Activated CD8-positive, alpha-beta memory T cell treated with anti-CD3 and anti-CD28 coated beads for 48 hours (primary cell): Measurements from ENCODE around the gene LOXHD1.

Experiments used
- DNase-seq, 3 experiments: peaks; one replicate each; pipeline ENCODE4 v3.0.0-alpha.2; 2020; ENCODE audit warnings: low read depth in 2 of 3, low spot score in 2 of 3

Gene LOXHD1

DNA sequence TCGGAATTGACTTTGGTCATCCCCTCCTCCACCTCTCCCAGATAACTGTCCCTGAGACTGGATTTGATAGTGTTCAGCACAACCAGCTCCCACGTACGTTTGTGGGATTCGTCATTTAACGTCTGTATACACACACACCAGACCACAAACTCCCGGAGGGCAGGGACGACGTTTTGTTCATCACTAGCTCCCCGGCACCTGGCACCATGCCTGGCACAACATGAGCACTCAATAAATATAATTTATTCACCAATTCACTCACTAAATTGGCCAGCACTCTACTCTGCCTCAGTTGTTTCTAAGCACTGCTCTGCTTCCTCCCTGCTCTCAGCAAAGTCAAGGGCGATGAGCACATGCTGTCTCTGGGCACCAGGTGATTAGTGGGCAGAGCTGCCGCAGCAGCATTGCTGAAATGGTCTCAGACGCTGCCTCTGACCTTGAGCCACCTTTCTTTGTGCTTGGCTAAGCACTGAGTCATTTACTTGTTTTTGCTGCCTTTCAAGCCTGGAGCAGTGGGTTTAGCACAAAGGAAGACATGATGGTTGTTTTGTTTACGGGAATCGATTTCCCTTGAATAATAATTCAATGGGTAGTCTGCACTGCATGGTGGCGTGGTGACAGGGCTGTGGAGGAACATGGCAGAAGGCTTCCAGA, 19.3 kb upstream of the LOXHD1 start:
- DNase-seq: no peak

- no peak for DNase-seq
Measured at GRCh38 chr18:46675112-46675511, 18.1 kb upstream of the LOXHD1 start.

GRCh38 chr18:46672062-46672970, 15.3 kb upstream of the LOXHD1 start:
- DNase-seq: no peak

DNA sequence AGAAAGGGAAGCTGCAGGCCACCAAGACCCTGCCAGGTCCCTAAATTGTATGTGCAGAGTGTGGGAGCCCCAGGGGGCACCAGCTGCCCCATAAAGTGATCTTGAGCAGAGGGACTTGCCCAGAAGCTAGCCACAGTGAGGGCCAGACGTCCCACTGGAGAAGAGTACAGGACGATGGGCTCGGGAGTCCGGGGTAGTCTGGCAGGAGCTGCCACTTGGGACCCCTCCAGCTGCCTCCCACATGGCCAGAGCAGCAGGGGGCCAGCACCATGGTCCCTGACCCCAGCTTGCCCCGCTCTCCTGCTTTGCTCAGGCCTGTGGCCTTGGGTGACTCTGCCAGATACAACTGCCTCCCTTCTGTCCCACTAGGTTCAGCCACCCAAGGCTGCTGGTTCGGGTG, 11.7 kb upstream of the LOXHD1 start:
- DNase-seq: no peak

GRCh38 chr18:46668135-46668534, 11.1 kb upstream of the LOXHD1 start:
- no peak for DNase-seq

DNA sequence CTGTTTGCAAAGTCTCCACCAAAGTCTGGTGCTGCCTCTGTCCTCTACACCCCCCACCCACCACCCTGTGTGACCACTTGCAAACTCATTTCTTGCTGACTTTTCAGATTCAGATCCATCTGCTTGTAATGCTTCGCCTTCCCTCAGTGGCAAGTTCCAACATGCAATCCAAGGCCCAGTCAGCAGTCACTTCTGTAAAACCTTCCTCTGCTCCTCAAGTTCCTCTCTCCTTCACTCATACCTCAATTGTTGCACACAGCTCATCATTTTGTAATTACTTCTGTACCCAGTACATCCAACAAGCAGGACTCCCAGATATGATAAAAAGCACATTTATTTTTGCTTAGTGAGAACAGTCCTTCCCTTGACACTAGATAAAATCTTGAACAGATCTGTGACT, 6.5 kb upstream of the LOXHD1 start:
- DNase-seq: no peak

DNA sequence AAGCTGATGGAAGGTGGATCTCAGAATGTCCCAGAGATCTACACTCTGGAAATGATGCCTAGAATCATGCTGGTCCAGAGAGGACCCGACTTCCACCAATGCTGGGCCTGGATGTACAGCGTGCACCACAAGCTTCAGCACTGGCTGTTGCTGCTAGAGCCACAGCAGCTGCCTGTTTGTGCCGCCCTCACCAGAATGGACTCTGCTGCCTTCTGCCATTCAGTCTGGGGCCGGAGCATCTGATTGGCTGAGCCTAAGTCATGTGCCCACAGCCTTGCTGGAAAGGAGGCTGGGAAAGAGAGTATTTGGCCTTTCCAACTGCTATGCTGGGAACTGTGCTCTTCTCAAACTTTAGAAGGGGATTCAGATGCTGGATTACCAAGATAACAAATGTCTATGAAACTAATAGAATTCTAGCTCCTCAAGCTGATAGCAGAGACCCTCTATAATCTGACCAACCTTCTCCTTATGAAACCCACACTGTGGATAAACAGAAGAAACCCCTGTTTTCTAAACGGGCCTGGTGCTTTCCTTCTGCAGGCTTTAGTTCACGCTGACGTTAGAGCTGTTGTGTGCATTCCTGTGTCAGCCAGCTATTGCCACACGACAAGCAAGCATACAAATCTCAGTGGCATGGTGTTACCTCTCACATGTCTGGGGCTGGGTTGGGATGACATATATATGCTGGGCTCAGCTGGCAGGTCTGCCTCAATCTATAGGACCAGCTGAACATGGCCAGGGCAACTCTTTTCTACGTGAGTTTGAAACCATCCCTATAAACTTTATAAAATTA, 4.1 kb upstream of the LOXHD1 start:
- DNase-seq: no peak

DNA sequence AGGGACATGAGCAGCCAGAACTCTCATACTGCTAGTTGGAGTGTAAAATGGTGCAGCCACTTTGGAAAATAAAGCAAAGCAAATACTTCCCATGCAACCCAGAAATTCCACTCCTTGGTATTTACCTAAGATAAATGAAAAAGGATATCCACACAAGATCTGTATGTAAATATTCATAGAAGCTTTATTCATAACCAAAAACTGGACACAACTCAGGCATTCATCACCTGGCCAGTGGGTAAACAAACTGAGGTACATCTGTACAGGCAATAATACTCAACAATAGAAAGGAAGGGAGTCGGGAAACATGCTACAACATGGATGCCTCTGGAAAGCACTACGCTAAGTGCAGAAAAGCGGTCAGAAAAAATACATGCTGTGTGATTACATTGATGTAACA, 2.5 kb upstream of the LOXHD1 start:
- DNase-seq: no peak

DNA sequence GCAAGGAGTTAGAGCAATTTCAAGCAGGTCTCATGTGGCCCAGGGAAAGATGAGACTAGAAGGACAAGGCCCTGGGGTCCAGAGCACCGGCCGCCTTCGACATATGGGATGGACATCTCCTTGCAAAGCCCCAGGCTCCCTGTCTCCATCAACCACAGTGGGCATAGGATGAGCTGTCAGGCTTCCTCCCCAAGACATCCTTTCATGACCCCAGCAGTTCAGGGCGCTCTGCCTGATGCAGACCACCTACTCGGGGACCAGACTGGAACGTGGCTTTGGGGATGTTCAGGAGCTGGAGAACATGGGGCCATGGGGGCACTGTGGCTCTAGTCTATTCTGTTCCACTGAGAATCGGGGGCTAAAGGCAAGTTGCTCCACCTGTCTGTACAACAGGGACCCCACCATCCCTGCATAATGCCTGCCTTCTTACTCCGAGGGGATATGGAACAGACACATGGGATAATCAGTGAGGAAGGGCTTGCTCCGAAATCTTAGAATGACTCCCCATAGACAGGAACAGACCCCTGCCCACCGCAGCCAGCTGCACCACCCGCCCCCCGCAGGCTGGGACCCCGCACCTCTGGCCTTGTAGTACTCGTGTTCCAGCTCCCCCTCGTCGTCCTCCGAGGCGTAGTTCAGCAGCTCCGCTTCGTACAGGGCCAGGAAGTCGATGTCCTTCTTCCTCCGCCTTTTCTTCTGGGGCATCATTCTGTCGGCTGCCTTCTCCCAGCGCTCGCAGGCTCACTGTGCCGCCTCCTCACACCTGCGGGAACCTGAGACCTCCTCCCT, 500 bp downstream of the LOXHD1 start:
- DNase-seq: no peak

- no peak for DNase-seq
Measured at GRCh38 chr18:46652372-46652771, 4.6 kb downstream of the LOXHD1 start.

- no peak for DNase-seq
Measured at GRCh38 chr18:46650681-46651080, 6.3 kb downstream of the LOXHD1 start.

DNA sequence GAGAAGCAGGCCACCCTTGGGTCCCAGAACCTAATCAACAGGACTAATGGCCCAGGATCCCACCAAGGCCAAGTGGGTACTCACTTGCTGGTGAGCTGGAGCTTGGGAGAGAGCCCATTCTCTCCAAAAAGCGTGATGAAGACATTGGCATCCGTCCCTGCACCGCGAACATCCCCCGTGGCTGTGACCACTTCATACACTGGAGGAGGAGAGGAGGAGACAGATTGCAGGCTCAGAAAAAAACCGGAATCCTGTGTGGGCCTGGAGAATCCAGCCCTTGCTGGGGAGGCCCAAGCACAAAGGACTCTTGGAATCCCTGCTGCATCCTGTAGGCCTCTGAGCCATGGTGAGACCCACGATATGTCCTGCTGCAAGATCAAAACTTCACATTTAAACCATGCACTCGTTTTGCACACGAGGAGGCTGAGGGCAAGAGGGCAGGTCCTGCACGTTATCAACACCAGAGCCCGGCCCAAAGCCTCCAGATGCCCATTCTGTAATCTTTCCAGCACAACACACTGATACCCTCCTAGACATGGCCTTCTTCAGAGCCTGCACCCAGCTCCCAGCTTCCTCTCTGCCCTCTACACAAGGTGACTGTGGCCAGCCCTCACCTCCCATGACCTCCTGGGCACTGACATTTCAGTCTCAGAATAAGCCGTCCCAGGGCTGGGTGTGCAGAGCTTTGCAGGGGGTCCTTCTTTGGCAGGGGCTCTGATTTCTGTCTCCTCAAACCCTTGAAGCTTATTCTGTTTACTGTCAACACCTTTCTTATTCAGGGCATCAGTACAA, 7.8 kb downstream of the LOXHD1 start:
- DNase-seq: no peak

- DNase-seq: no peak
Measured at GRCh38 chr18:46646468-46646867, 10.6 kb downstream of the LOXHD1 start.

- no peak for DNase-seq
Measured at GRCh38 chr18:46642561-46642960, 14.5 kb downstream of the LOXHD1 start.

DNA sequence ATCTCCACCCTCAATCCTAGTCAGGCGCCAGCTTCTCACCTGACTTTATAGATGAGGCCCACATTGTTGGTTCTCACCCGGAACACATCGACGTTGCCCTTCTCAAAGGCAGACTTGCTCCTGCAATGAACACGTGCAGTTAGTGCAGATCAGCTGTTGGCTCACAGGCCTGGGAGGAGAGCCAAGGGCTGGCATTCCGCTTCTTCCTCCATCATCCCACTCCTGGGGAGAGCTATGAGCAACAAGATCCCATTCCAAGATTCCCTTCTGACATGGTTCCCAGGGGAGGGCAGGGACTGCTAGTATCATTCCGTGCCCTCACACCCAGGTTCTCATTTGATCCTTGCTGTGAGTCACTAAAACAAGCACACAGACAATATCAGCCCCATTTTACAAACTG, 15.1 kb downstream of the LOXHD1 start:
- no peak for DNase-seq

DNA sequence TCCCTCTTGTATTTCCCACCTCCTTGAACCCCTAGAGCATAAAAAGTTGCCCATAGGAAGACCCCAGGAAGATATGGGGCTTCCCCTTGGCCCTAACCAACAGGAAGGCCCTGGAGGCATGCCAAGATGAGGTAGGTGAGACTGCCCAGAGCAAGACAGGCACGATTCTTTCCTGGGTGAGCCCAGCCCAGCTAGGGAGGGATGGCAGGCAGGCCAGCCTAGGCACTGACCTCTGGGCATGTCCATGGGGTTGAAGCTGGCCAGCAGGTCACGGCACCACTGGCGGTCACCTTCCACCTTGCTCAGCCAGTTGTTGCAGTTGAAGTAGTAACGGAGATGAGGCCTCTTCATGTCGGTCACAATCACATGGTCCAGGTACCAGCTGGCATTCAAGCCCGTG, 17.6 kb downstream of the LOXHD1 start:
- DNase-seq: no peak

GRCh38 chr18:46636040-46636630, 20.9 kb downstream of the LOXHD1 start:
- no peak for DNase-seq

DNA sequence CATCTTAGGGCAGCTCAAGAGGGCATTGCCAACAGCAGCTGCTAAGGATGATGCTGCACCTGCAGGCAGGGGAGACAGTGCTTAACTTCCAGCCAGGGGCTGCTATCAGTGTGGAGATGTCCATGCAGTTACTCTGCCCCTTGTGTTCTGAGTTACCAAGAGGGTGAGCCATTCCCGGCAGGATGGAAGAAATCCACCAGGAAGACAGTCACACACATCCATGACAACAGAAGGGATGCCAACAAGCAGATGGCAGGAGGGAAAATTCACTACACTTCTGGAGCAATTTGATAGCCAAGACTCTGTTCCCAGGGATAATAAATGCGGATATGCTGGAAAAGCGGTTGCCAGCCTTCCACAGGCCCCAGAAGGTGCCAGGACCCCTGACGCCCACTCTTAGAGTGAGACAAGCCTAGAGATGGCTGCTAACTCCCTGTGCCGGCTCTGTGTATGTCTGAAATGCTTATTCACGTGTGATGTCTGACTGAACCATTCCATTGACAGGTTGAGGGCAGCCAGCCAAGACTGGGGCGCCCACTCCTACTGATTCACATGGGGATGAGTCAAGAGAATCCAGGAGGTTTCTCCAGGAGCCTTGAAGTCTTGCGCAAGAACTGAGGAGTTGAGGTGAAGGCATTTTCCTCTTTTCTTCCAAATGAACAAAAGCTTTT, 24.5 kb downstream of the LOXHD1 start:
- no peak for DNase-seq

DNA sequence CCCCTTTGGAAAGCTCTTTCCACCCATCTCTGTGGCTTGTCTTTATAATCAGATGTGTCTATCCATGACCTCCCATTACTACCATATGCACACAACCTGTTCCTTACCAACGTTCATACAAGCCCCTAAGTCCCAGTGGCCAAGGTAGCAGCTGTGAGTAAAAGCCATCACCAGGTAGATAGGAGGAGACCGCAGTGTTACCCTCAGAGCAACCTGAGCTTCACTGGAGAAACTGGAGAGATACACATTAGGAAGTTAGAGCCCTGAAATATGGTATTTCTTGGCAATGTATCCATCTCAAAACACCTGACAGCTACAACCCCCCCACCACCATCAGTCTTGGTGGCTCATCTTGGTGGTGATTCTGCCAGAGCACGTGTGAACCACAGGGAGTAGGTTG, 26.0 kb downstream of the LOXHD1 start:
- no peak for DNase-seq
